CD8-positive, alpha-beta memory T cell (primary cell): ENCODE data around the gene ATP8A2. TPM values are rescaled to one million over a fixed set of nuclear protein-coding genes. Genes with fewer than 3 reads are reported as not detected.
"Not testable (repeated sequence)": the region's sequence is repeated elsewhere in the genome, so short reads cannot be mapped to it uniquely, and the experiment has no call there.

ENCODE experiments used
- CTCF ChIA-PET: fragments of 350-600 bp; sonication (Branson Sonifier 250); formaldehyde crosslinking; loops from one replicate; lab custom pipeline; 2021; ENCODE audit warnings: antibody characterized with exemption; lab: Charles Lee
- POLR2A ChIA-PET: fragments of 350-600 bp; sonication (Branson Sonifier 250); formaldehyde crosslinking; loops from one replicate; lab custom pipeline; 2021; ENCODE audit warnings: antibody characterized with exemption; lab: Charles Lee
- DNase-seq, 5 donors: peaks; one replicate each; pipeline versions ENCODE4 v3.0.0 to v3.0.0-alpha.2; 2020 to 2022; ENCODE audit warnings: mixed read lengths in 1 of 5
- H3K27ac ChIP-seq: one replicate; pipeline ENCODE4 v1.7.0; 2013; ENCODE audit warnings: low read depth, mild to moderate bottlenecking, low read length, moderate library complexity
- H3K27me3 ChIP-seq: 2 replicates; pipeline ENCODE4 v1.7.0; 2013; ENCODE audit warnings: low read length, mild to moderate bottlenecking; ENCODE audit not compliant: insufficient read depth, poor library complexity, severe bottlenecking
- H3K36me3 ChIP-seq: 2 replicates; pipeline ENCODE4 v1.7.0; 2013; ENCODE audit warnings: mild to moderate bottlenecking, low read length, moderate library complexity; ENCODE audit not compliant: insufficient read depth
- H3K4me1 ChIP-seq: 2 replicates; pipeline ENCODE4 v1.7.0; 2013; ENCODE audit warnings: mild to moderate bottlenecking, low read length, moderate library complexity; ENCODE audit not compliant: insufficient read depth
- H3K4me3 ChIP-seq: 2 replicates; pipeline ENCODE4 v1.7.0; 2013; ENCODE audit warnings: mild to moderate bottlenecking, low read length
- H3K9me3 ChIP-seq: 2 replicates; pipeline ENCODE4 v1.7.0; 2013; ENCODE audit warnings: mild to moderate bottlenecking, low read length
- H3K27ac Mint-ChIP-seq, 8 donors: one replicate each; pipeline ENCODE4 v1.8.0; 2020 to 2021; ENCODE audit warnings: mixed read lengths in 8 of 8, mild to moderate bottlenecking in 6 of 8, inconsistent platforms in 3 of 8, moderate library complexity in 3 of 8
- H3K27me3 Mint-ChIP-seq, 2 donors: one replicate each; pipeline ENCODE4 v1.8.0; 2020 to 2021; ENCODE audit warnings: mixed read lengths in 2 of 2, mild to moderate bottlenecking in 1 of 2, moderate library complexity in 1 of 2
- H3K36me3 Mint-ChIP-seq, 3 donors: one replicate each; pipeline ENCODE4 v1.8.0; 2020 to 2021; ENCODE audit warnings: mixed read lengths in 3 of 3, inconsistent platforms in 1 of 3, mild to moderate bottlenecking in 1 of 3
- H3K4me1 Mint-ChIP-seq, 3 donors: one replicate each; pipeline ENCODE4 v1.8.0; 2020 to 2021; ENCODE audit warnings: mixed read lengths in 3 of 3, inconsistent platforms in 1 of 3, mild to moderate bottlenecking in 1 of 3
- H3K4me3 Mint-ChIP-seq, 7 donors: one replicate each; pipeline ENCODE4 v1.8.0; 2020 to 2021; ENCODE audit warnings: mixed read lengths in 7 of 7, mild to moderate bottlenecking in 6 of 7, moderate library complexity in 4 of 7, inconsistent platforms in 2 of 7
- H3K9me3 Mint-ChIP-seq, 5 donors: one replicate each; pipeline ENCODE4 v1.8.0; 2020 to 2022; ENCODE audit warnings: mixed read lengths in 5 of 5, mild to moderate bottlenecking in 3 of 5, moderate library complexity in 2 of 5, inconsistent platforms in 1 of 5
- polyA plus RNA-seq: library from polyadenylated mRNA; unstranded; fragments of 300-500 nt; fragmentation: Illumina TruSeq; gene quantifications from one replicate; pipeline ENCODE4 v1.2.3, GENCODE V29; 2021
- total RNA-seq, 2 experiments: library from RNA; stranded (reverse); gene quantifications; one replicate each; pipeline ENCODE4 v1.2.3, GENCODE V29; 2021

Gene ATP8A2
- total and polyA plus RNA-seq, 3 experiments from 2014 or later = 0.26 to 0.63 (median 0.58) TPM

GRCh38 chr13:25352230-25352629 lies 19.5 kb upstream of the ATP8A2 start:
- H3K27me3 Mint-ChIP-seq = peaks cover 11 to 35% of the 10 kb centered on the region in 2 donors
- Histone ChIP-seq H3K9me3 (no peaks in the 10 kb centered on the region), H3K36me3 (no peaks in the 10 kb centered on the region), H3K27me3 (no peaks in the 10 kb centered on the region), H3K4me3 (no peak overlapping the region), H3K27ac (no peak overlapping the region), H3K4me1 (no peaks in the 10 kb centered on the region)
- no peak overlapping the region for H3K4me3 Mint-ChIP-seq
- peaks cover 0 to 3% (median 0%) of the 10 kb centered on the region in 5 donors for H3K9me3 Mint-ChIP-seq
- ChIA-PET CTCF (no interaction called here), POLR2A (no interaction called here)
- no peaks in the 10 kb centered on the region for H3K4me1 Mint-ChIP-seq
- no peak for DNase-seq
- H3K27ac Mint-ChIP-seq = no peak overlapping the region
- peaks cover 0 to 9% (median 0%) of the 10 kb centered on the region in 3 donors for H3K36me3 Mint-ChIP-seq

DNA sequence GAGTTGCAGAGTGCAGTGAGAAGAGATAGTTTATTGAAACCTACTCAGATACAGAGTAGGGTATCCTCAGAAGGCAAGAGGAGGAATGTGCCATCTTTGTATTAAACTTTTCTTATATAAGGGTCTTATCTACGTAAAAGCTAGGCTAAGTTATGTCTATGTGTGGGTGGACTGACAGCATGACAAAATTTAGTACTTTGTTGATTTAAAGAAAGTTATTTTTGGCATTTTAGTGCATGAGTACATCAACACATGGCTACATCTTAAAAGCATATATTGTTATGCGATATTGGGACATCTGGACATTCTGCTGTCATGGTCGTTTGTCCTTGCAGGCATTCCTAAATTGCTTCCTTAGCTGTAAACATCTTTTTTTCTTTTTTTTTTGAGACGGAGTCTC lies 19.0 kb upstream of the ATP8A2 start:
- H3K27ac Mint-ChIP-seq = no peak overlapping the region
- ChIA-PET POLR2A (no interaction called here), CTCF (no interaction called here)
- H3K4me1 Mint-ChIP-seq = no peaks in the 10 kb centered on the region
- H3K27ac ChIP-seq = no peak overlapping the region
- no peaks in the 10 kb centered on the region for H3K27me3 ChIP-seq
- H3K36me3 ChIP-seq = no peaks in the 10 kb centered on the region
- H3K4me3 ChIP-seq = no peak overlapping the region
- peaks cover 13 to 39% of the 10 kb centered on the region in 2 donors for H3K27me3 Mint-ChIP-seq
- no peak for DNase-seq
- no peak overlapping the region for H3K4me3 Mint-ChIP-seq
- H3K36me3 Mint-ChIP-seq = peaks cover 0 to 9% (median 0%) of the 10 kb centered on the region in 3 donors
- peaks cover 0 to 3% (median 0%) of the 10 kb centered on the region in 5 donors for H3K9me3 Mint-ChIP-seq
- no peaks in the 10 kb centered on the region for H3K9me3 ChIP-seq
- no peaks in the 10 kb centered on the region for H3K4me1 ChIP-seq

DNA sequence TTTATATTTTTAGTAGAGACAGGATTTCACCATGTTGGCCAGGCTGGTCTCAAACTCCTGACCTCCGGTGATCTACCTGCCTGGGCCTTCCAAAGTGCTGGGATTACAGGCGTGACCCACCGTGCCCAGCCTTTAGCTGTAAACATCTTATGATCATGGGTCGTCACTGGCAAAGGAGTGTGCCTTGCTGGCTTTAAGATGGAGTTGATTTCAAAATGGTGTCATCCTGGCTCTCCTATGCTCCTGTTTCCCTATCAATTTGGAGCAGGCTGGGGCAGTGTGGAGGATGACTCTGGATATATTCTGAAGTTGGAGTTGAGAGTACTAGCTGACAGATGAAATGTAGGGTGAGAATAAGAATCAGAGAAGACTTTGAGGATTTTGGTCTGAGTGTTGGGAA lies 18.4 kb upstream of the ATP8A2 start:
- Mint-ChIP-seq H3K27ac (no peak overlapping the region), H3K4me3 (no peak overlapping the region), H3K36me3 (peaks cover 0 to 14% (median 0%) of the 10 kb centered on the region in 3 donors), H3K9me3 (peaks cover 0 to 5% (median 0%) of the 10 kb centered on the region in 5 donors), H3K27me3 (peaks cover 13 to 44% of the 10 kb centered on the region in 2 donors), H3K4me1 (no peaks in the 10 kb centered on the region)
- Histone ChIP-seq H3K36me3 (no peaks in the 10 kb centered on the region), H3K4me1 (no peaks in the 10 kb centered on the region), H3K9me3 (no peaks in the 10 kb centered on the region), H3K27me3 (no peaks in the 10 kb centered on the region), H3K27ac (no peak overlapping the region), H3K4me3 (no peak overlapping the region)
- ChIA-PET CTCF (no interaction called here), POLR2A (no interaction called here)
- no peak for DNase-seq

DNA sequence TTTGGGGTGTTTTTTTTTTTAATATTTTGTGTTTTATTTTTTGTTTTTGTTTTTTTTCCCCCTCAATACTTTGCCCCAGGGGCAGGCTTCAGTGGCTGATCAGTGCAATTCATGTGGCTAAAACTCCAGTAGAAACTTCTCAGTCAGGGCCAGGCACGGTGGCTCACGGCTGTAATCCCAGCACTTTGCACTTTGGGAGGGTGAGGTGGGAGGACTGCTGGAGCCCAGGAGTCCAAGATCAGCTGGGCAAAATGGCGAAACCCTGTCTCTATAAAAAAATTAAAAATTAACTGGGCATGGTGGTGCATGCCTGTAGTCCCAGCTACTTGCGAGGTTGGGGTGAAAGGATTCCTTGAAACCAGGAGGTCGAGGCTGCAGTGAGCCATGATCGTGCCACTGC lies 17.4 kb upstream of the ATP8A2 start:
- Histone ChIP-seq H3K4me1 (no peaks in the 10 kb centered on the region), H3K36me3 (no peaks in the 10 kb centered on the region), H3K27ac (no peak overlapping the region), H3K4me3 (no peak overlapping the region), H3K9me3 (no peaks in the 10 kb centered on the region), H3K27me3 (no peaks in the 10 kb centered on the region)
- H3K4me3 Mint-ChIP-seq = no peak overlapping the region
- POLR2A ChIA-PET = no interaction called here
- no peak for DNase-seq
- no peak overlapping the region for H3K27ac Mint-ChIP-seq
- peaks cover 0 to 7% (median 5%) of the 10 kb centered on the region in 5 donors for H3K9me3 Mint-ChIP-seq
- peaks cover 15 to 52% of the 10 kb centered on the region in 2 donors for H3K27me3 Mint-ChIP-seq
- no peaks in the 10 kb centered on the region for H3K4me1 Mint-ChIP-seq
- CTCF ChIA-PET = no interaction called here
- peaks cover 0 to 14% (median 0%) of the 10 kb centered on the region in 3 donors for H3K36me3 Mint-ChIP-seq

GRCh38 chr13:25360443-25360842 lies 11.3 kb upstream of the ATP8A2 start:
- H3K27me3 ChIP-seq, H3K9me3 ChIP-seq, DNase-seq, H3K4me1 Mint-ChIP-seq, H3K4me3 Mint-ChIP-seq, POLR2A ChIA-PET, H3K4me1 ChIP-seq, H3K27ac ChIP-seq, H3K36me3 ChIP-seq, H3K36me3 Mint-ChIP-seq, CTCF ChIA-PET, H3K27ac Mint-ChIP-seq, H3K4me3 ChIP-seq: not testable (repeated sequence)
- peaks cover 5 to 15% (median 12%) of the 10 kb centered on the region in 5 donors for H3K9me3 Mint-ChIP-seq
- peaks cover 15 to 45% of the 10 kb centered on the region in 2 donors for H3K27me3 Mint-ChIP-seq

GRCh38 chr13:25365720-25366235 lies 6.0 kb upstream of the ATP8A2 start:
- no peak overlapping the region for H3K27ac Mint-ChIP-seq
- H3K4me3 Mint-ChIP-seq = no peak overlapping the region
- H3K9me3 Mint-ChIP-seq = peaks cover 0 to 15% (median 7%) of the 10 kb centered on the region in 5 donors
- no peaks in the 10 kb centered on the region for H3K36me3 ChIP-seq
- H3K4me1 Mint-ChIP-seq = no peaks in the 10 kb centered on the region
- no peaks in the 10 kb centered on the region for H3K9me3 ChIP-seq
- POLR2A ChIA-PET = no interaction called here
- peaks cover 17 to 47% of the 10 kb centered on the region in 2 donors for H3K27me3 Mint-ChIP-seq
- no peak overlapping the region for H3K4me3 ChIP-seq
- no peak for DNase-seq
- no peaks in the 10 kb centered on the region for H3K4me1 ChIP-seq
- H3K27ac ChIP-seq = no peak overlapping the region
- no peaks in the 10 kb centered on the region for H3K27me3 ChIP-seq
- CTCF ChIA-PET = interaction anchor here (0.8 kb wide), 1 partner anchor 9 kb away, joined by 3 read pairs; no protein-coding TSS in a partner anchor
- H3K36me3 Mint-ChIP-seq = no peaks in the 10 kb centered on the region

DNA sequence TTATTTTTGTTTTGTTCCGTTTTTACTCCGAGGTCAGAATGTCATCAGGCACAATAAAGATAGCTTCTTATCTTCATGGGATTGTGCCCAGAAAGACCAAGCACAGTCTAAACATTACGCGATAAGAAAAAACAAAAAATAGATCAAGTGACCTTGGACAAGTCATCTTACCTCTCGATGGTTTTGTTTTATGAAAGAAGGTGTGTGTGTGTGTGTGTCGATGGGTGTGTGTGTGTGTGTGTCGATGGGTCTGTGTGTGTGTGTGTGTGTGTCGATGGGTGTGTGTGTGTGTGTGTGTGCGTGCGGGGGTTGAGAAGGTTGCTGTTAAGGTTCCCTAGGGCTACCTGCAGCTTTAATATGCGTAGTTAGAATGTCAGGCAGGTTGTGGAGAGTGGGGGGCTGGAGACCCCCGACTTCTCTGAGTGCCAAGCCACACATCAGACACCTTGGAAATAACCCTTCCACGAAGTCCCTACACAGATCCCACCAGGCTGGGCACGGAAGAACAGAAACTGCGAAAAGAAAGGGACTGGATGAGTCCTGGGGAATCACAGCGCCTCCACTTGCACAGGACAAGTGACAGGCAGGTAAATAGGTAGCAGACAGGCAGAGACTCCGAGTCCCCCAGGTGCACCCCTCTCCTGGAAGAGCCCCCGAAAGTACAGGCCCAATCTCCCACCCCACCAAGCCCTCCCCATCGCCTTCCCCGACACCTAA lies 458 bp upstream of the ATP8A2 start:
- Histone ChIP-seq H3K9me3 (no peaks in the 10 kb centered on the region), H3K36me3 (no peaks in the 10 kb centered on the region), H3K4me3 (no peak overlapping the region), H3K4me1 (no peaks in the 10 kb centered on the region), H3K27ac (no peak overlapping the region), H3K27me3 (peaks cover 25% of the 10 kb centered on the region)
- ChIA-PET CTCF (no interaction called here), POLR2A (no interaction called here)
- peak overlapping the region; percentile 42 to 68 (median 65) for H3K4me3 Mint-ChIP-seq
- H3K9me3 Mint-ChIP-seq = peaks cover 0 to 4% (median 0%) of the 10 kb centered on the region in 5 donors
- H3K36me3 Mint-ChIP-seq = no peaks in the 10 kb centered on the region
- peaks cover 43 to 81% of the 10 kb centered on the region in 2 donors for H3K27me3 Mint-ChIP-seq
- H3K27ac Mint-ChIP-seq = no peak overlapping the region
- H3K4me1 Mint-ChIP-seq = peaks cover 9 to 21% (median 10%) of the 10 kb centered on the region in 3 donors
- DNase-seq = no peak

GRCh38 chr13:25372284-25373081 lies 709 bp downstream of the ATP8A2 start:
- Mint-ChIP-seq H3K27ac (peak overlapping the region in 1 of 8 donors; percentile 35), H3K4me3 (peak overlapping the region in 3 of 7 donors; percentile 12 to 39 (median 27)), H3K27me3 (peaks cover 37 to 72% of the 10 kb centered on the region in 2 donors), H3K4me1 (peaks cover 9 to 21% (median 10%) of the 10 kb centered on the region in 3 donors), H3K9me3 (peaks cover 0 to 4% (median 0%) of the 10 kb centered on the region in 5 donors), H3K36me3 (no peaks in the 10 kb centered on the region)
- Histone ChIP-seq H3K4me1 (no peaks in the 10 kb centered on the region), H3K36me3 (no peaks in the 10 kb centered on the region), H3K27me3 (peaks cover 25% of the 10 kb centered on the region), H3K27ac (no peak overlapping the region), H3K4me3 (no peak overlapping the region), H3K9me3 (no peaks in the 10 kb centered on the region)
- DNase-seq = no peak
- ChIA-PET CTCF (interaction anchor here (1.6 kb wide), 1 partner anchor 10 kb away, joined by 4 read pairs; no protein-coding TSS in a partner anchor), POLR2A (no interaction called here)
